Stimulated activated CD8-positive, alpha-beta memory T cell treated with anti-CD3 and anti-CD28 coated beads, Interleukin-2, amount 100 ng/mL, for 48 hours (primary cell): ENCODE data around the gene MPO.

Experiments
- DNase-seq, 2 donors: peaks; one replicate each; pipeline ENCODE4 v3.0.0-alpha.2; 2020; ENCODE audit warnings: low read depth in 2 of 2

MPO gene

GRCh38 chr17:58233543-58233942, 47.2 kb downstream of the MPO start:
- DNase-seq = no peak

- DNase-seq = peak in 1 of 2 donors; percentile 36
Measured at GRCh38 chr17:58232707-58233156, 48.0 kb downstream of the MPO start.

DNA sequence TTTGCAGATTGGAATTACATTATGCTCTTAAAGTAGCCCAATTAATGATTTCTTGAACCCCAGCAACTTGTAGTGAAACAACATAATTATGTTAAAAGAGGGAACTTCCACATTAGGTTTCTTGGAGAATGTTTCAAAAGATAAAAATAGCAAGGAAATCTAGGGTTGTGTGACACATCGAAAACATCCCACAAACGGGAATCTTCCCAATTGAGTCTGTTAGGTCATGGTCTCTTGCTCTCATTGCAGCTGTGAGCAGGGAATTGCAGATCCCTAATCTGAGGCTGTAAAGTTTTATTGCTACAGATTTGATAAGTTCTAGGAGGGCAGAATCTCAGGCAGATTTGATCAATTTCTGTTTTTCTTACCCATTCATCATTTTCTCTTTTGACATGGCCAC, 49.1 kb downstream of the MPO start:
- no peak for DNase-seq

DNA sequence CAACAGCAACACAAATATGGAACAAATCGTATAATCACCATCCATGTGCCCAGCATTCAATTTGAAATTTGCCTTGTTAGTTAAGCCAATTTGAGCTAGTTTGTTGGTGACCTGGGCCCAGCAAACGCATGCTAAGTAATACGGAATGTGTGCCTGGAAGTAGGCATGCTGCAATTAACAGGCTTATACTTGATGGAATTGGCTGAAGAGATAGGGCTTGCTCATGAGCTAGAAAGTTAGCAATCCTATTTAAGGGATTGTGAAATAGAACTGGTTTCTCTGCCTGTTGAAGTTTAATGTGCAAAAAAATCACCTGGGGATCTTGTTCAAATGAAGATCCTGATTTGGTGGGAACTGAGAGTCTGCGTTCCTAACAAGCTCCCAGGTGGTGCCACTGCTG, 50.9 kb downstream of the MPO start:
- no peak for DNase-seq

GRCh38 chr17:58229384-58229783, 51.4 kb downstream of the MPO start:
- DNase-seq = no peak

DNA sequence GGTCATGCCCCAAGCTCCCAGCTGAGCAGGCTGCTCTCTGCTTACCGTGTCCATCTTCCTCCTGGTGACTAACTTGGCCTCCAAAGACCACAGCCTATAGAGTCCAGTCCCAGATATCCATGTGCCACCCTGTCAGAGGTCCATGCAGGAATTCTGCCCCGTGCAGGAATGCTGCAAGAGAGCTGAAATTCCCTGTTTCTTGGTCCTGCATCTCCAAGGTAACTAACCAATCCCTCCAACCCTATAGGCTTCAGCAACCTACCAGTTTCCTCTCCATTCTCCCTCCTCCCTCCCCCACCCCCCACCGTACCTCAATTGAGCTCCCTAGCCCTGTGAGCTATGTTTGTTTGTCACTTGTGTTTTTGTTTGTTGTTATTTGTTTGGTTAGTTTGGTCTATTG, 52.1 kb downstream of the MPO start:
- no peak for DNase-seq

GRCh38 chr17:58227733-58228132, 53.0 kb downstream of the MPO start:
- no peak for DNase-seq

DNA sequence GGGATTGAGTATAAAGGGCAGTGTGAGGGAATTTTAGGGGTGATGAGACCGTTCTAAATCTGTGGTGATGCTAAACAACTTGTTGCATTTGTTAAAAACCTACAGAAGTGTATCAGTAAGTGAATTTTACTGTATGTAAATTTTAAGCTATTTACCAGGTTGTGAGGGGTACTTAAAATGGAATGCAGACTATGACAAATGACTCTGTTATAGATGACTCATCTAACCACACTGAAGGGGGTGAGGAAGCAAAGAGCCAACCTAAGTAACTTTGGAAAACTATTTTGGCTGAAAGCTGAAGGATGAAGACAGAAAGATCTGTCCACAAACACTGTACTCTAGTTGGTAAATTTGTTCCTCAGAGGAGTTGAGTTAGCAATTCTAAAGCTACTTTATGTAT, 56.4 kb downstream of the MPO start:
- DNase-seq = no peak
